ENCODE data around the gene FRA10AC1.

FRA10AC1 gene

GRCh38 chr10:93678386-93678785 is 24.0 kb downstream of the FRA10AC1 start:
- Mint-ChIP-seq H3K27ac (no peak overlapping the region), H3K27me3 (no peaks in the 10 kb centered on the region), H3K36me3 (ENCODE audit: low read depth) (peaks cover 38% of the 10 kb centered on the region), H3K4me1 (ENCODE audit: low read depth) (no peaks in the 10 kb centered on the region), H3K4me3 (no peak overlapping the region), H3K9me3 (no peaks in the 10 kb centered on the region)

- Mint-ChIP-seq H3K27me3 (no peaks in the 10 kb centered on the region), H3K36me3 (ENCODE audit: low read depth) (peaks cover 63% of the 10 kb centered on the region), H3K4me3 (no peak overlapping the region), H3K9me3 (no peaks in the 10 kb centered on the region), H3K27ac (no peak overlapping the region), H3K4me1 (ENCODE audit: low read depth) (no peaks in the 10 kb centered on the region)
Observed at GRCh38 chr10:93673791-93674190, 28.6 kb downstream of the FRA10AC1 start.

DNA sequence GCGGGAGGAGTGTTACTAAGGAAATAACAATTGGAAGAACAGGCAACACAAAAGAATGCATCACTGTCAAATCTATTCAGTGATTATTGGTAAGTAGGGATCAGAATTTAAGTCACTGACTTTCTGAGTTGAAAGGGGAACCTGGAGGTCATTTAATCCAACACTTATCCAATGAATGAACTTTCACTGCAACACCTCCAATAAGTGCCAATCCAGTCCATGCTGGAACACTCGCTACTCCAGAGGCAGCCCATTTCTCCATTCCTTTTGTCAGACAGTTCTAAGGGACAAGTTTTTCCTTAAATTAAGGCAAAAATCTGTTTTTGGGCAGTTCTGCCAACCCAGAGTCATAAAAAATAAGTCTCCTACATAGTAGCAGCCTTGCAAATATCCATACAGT is 29.5 kb downstream of the FRA10AC1 start:
- Mint-ChIP-seq H3K27me3 (no peaks in the 10 kb centered on the region), H3K4me1 (ENCODE audit: low read depth) (no peaks in the 10 kb centered on the region), H3K4me3 (no peak overlapping the region), H3K36me3 (ENCODE audit: low read depth) (peaks cover 66% of the 10 kb centered on the region), H3K9me3 (no peaks in the 10 kb centered on the region), H3K27ac (no peak overlapping the region)

- Mint-ChIP-seq H3K4me1 (ENCODE audit: low read depth) (no peaks in the 10 kb centered on the region), H3K9me3 (no peaks in the 10 kb centered on the region), H3K4me3 (no peak overlapping the region), H3K27me3 (no peaks in the 10 kb centered on the region), H3K36me3 (ENCODE audit: low read depth) (peaks cover 66% of the 10 kb centered on the region), H3K27ac (no peak overlapping the region)
Observed at GRCh38 chr10:93672022-93672678, 30.2 kb downstream of the FRA10AC1 start.

DNA sequence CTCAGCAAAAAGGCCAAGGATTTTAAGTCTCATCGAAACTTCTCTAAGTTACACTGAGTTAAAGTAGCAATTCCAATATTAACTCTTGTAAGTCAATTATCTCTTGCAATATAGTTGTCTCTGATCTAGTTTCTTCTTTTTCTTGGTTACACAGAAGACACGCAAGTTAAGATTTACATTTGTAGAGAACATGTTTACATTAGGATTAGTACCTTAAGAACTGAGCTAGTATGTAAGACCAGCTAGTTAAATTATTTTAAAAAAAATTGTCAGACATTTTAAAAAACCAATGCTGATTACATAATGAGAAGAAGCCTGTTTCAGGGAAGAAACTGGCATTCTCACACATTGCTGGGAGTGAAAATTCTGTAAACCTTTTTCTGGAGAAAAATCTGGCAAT is 31.4 kb downstream of the FRA10AC1 start:
- no peaks in the 10 kb centered on the region for H3K27me3 Mint-ChIP-seq
- peaks cover 65% of the 10 kb centered on the region for H3K36me3 Mint-ChIP-seq (ENCODE audit: low read depth)
- no peak overlapping the region for H3K27ac Mint-ChIP-seq
- H3K9me3 Mint-ChIP-seq: no peaks in the 10 kb centered on the region
- H3K4me1 Mint-ChIP-seq (ENCODE audit: low read depth): no peaks in the 10 kb centered on the region
- H3K4me3 Mint-ChIP-seq: no peak overlapping the region

DNA sequence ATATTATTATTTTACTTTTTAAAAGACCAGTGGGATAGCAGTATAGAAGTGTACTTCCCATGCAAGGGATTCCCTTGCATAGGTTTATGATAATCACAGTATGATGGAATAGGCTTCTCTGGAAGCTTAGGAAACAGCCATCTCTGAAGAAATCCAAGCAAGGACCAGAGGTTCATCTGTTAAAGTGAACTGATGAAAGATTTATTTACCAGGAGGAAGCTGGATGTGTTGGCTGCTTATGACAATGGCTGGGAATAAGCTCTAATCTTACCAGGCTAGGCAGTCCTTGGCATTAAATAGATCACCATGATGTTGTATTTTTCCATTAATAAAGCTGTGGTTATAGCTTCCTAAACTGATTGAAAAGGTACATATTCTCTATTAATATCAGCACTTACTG is 32.0 kb downstream of the FRA10AC1 start:
- Mint-ChIP-seq H3K9me3 (no peaks in the 10 kb centered on the region), H3K36me3 (ENCODE audit: low read depth) (peaks cover 61% of the 10 kb centered on the region), H3K27me3 (no peaks in the 10 kb centered on the region), H3K4me1 (ENCODE audit: low read depth) (no peaks in the 10 kb centered on the region), H3K4me3 (no peak overlapping the region), H3K27ac (no peak overlapping the region)

DNA sequence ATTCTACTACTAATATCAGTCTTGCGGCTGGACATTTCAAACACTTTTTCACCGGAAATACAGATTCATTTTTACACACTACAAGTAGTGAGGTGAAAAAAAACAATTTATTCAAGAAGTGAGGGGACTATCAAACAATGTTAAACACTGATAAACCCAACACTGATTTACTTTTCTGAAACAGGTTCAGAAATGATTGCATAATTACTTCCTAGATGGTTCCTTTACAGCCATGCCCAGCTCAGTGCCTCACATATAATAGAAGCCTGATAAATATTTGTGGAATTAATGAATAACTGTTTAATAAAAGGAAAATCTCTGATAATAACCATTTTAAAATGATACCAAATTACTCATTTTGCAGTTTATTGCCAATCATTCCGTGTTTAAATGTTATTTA is 34.6 kb downstream of the FRA10AC1 start:
- Mint-ChIP-seq H3K27ac (no peak overlapping the region), H3K4me1 (ENCODE audit: low read depth) (no peaks in the 10 kb centered on the region), H3K4me3 (no peak overlapping the region), H3K36me3 (ENCODE audit: low read depth) (peaks cover 51% of the 10 kb centered on the region), H3K9me3 (no peaks in the 10 kb centered on the region), H3K27me3 (no peaks in the 10 kb centered on the region)

DNA sequence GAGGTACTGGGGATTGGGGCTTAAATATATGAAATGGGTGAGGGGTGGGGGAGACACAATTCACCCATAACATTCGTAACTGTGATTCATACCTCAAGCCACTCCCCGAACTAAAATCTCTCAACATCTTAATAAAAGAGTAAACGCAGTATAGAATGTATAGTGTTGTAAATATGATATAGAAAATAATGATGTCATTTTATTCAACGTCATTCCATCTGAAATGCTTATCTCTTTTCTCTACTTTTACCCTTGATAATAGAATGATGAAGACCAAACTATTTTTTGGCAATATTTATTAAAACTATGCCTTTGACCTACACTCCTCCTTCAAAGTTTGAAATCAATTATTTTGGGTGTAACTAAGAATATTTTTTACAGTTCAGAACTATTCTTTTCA is 36.4 kb downstream of the FRA10AC1 start:
- H3K36me3 Mint-ChIP-seq (ENCODE audit: low read depth): peaks cover 49% of the 10 kb centered on the region

DNA sequence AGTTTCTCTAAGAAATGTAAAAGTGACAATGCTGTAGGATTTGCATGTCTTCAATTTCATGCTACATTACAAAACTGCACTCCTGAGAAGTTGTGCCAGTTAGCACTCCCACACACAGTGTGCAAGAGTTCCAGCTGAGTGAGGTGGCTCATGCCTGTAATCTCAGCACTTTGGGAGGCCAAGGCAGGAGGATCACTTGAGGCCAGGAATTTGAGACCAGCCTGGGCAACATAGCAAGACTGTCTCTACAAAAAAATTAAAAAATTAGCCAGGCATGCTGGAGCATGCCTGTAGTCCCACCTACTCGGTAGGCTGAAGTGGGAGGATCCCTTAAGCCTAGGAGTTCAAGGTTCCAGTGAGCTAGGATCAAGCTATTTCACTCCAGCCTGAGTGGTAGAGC is 44.6 kb downstream of the FRA10AC1 start:
- Mint-ChIP-seq H3K36me3 (ENCODE audit: low read depth) (peaks cover 19% of the 10 kb centered on the region), H3K4me1 (ENCODE audit: low read depth) (no peaks in the 10 kb centered on the region), H3K27ac (no peak overlapping the region)

More for the DNA sequence above, 36.4 kb downstream of the FRA10AC1 start:
- H3K27me3 Mint-ChIP-seq: no peaks in the 10 kb centered on the region
- H3K4me3 Mint-ChIP-seq: no peak overlapping the region
- H3K4me1 Mint-ChIP-seq (ENCODE audit: low read depth): no peaks in the 10 kb centered on the region
- H3K27ac Mint-ChIP-seq: no peak overlapping the region
- no peaks in the 10 kb centered on the region for H3K9me3 Mint-ChIP-seq

GRCh38 chr10:93656155-93656554 is 46.2 kb downstream of the FRA10AC1 start:
- Mint-ChIP-seq H3K9me3 (no peaks in the 10 kb centered on the region), H3K27me3 (peaks cover 2% of the 10 kb centered on the region), H3K4me1 (ENCODE audit: low read depth) (no peaks in the 10 kb centered on the region), H3K36me3 (ENCODE audit: low read depth) (peaks cover 17% of the 10 kb centered on the region), H3K27ac (no peak overlapping the region), H3K4me3 (no peak overlapping the region)

More for the DNA sequence above, 44.6 kb downstream of the FRA10AC1 start:
- Mint-ChIP-seq H3K4me3 (no peak overlapping the region), H3K27me3 (no peaks in the 10 kb centered on the region), H3K9me3 (no peaks in the 10 kb centered on the region)

DNA sequence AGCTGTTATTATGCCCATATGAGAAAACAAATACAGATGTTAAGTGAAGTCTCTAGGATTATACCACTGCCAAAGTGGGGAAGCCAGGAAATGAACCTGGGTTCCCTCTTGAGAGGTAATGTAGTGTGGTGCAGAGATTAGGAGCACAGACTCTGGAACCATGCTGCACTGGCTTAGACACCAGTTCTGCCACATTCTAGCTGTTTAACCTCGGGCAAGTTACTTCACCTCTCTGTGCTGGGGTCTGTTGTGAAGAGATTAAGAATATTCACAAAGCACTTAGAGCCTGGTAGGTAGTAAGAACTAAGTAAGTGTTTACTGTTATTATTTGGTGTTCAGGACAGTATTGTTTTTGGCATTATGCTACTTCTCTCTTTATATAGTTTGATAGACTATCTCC is 48.2 kb downstream of the FRA10AC1 start:
- no peak overlapping the region for H3K4me3 Mint-ChIP-seq
- peaks cover 5% of the 10 kb centered on the region for H3K27me3 Mint-ChIP-seq
- no peaks in the 10 kb centered on the region for H3K4me1 Mint-ChIP-seq (ENCODE audit: low read depth)
- peaks cover under 1% of the 10 kb centered on the region for H3K36me3 Mint-ChIP-seq (ENCODE audit: low read depth)
- H3K27ac Mint-ChIP-seq: no peak overlapping the region
- no peaks in the 10 kb centered on the region for H3K9me3 Mint-ChIP-seq

GRCh38 chr10:93652857-93653256 is 49.5 kb downstream of the FRA10AC1 start:
- H3K27me3 Mint-ChIP-seq: peaks cover 5% of the 10 kb centered on the region
- no peak overlapping the region for H3K27ac Mint-ChIP-seq
- H3K9me3 Mint-ChIP-seq: no peaks in the 10 kb centered on the region
- H3K36me3 Mint-ChIP-seq (ENCODE audit: low read depth): no peaks in the 10 kb centered on the region
- H3K4me1 Mint-ChIP-seq (ENCODE audit: low read depth): no peaks in the 10 kb centered on the region
- no peak overlapping the region for H3K4me3 Mint-ChIP-seq

DNA sequence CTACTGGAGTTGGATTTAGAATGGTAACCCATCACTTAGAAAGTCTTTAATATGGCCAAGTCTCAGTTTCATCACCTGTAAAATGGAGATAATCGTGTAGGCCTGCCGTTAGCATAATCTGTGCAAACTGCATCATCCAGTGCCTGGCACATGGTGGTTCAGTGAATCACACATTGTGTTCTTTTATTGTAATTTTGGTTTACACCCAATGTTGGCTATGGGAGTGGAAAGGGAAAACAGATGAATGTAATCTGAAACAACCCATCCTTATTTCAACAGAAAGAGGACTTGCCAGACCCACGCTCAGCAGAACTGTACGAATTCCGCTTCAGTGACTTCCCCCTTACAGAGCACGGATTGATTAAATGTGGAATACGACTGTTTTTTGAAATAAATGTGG is 62.6 kb downstream of the FRA10AC1 start:
- peaks cover 14% of the 10 kb centered on the region for H3K27me3 Mint-ChIP-seq
- no peak overlapping the region for H3K27ac Mint-ChIP-seq
- H3K4me3 Mint-ChIP-seq: no peak overlapping the region
- H3K4me1 Mint-ChIP-seq (ENCODE audit: low read depth): no peaks in the 10 kb centered on the region
- no peaks in the 10 kb centered on the region for H3K36me3 Mint-ChIP-seq (ENCODE audit: low read depth)
- H3K9me3 Mint-ChIP-seq: no peaks in the 10 kb centered on the region

GRCh38 chr10:93630625-93631557 is 71.5 kb downstream of the FRA10AC1 start:
- Mint-ChIP-seq H3K36me3 (ENCODE audit: low read depth) (no peaks in the 10 kb centered on the region), H3K4me3 (no peak overlapping the region), H3K9me3 (no peaks in the 10 kb centered on the region), H3K27ac (no peak overlapping the region), H3K4me1 (ENCODE audit: low read depth) (no peaks in the 10 kb centered on the region), H3K27me3 (peaks cover 16% of the 10 kb centered on the region)

DNA sequence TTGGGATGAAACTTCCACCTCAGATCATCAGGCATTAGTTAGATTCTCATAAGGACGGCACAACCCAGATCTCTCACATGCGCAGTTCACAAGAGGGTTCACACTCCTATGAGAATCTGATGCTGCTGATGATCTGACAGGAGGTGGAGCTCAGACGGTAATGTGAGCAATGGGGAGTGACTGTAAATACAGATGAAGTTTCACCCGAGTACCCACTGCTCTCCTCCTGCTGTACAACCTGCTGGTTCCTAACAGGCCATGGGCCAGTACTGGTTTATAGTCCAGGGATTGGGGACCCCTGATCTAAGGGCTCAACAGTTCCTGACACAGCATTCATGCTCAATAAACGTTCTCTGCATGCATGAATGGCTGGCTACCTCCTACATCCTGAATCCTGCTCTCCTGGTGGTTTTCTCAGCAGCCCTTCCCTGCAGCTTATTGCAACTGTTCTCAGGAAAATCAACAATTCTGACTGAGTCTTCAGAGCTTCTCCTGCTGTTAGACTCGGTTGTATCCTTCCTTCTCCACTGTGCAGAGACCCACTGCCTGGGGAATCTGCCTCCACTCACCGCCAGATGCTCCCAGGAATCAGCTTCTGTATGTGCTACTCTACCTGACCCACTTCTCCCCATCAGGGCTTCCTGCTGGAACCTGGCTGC is 72.6 kb downstream of the FRA10AC1 start:
- no peaks in the 10 kb centered on the region for H3K9me3 Mint-ChIP-seq
- H3K36me3 Mint-ChIP-seq (ENCODE audit: low read depth): no peaks in the 10 kb centered on the region
- H3K27ac Mint-ChIP-seq: no peak overlapping the region
- no peaks in the 10 kb centered on the region for H3K4me1 Mint-ChIP-seq (ENCODE audit: low read depth)
- H3K4me3 Mint-ChIP-seq: no peak overlapping the region
- H3K27me3 Mint-ChIP-seq: peaks cover 16% of the 10 kb centered on the region
